Stimulated activated CD4-positive, alpha-beta T cell treated with anti-CD3 and anti-CD28 coated beads, Interleukin-2, amount 100 ng/mL, for 24 hours (primary cell): ENCODE data around the gene VWA5A.
"Not testable (repeated sequence)": the region's sequence is repeated elsewhere in the genome, so short reads cannot be mapped to it uniquely, and the experiment has no call there.

Source experiments
- DNase-seq, 2 donors: peaks; one replicate each; pipeline ENCODE4 v3.0.0-alpha.2; 2020

VWA5A gene

DNA sequence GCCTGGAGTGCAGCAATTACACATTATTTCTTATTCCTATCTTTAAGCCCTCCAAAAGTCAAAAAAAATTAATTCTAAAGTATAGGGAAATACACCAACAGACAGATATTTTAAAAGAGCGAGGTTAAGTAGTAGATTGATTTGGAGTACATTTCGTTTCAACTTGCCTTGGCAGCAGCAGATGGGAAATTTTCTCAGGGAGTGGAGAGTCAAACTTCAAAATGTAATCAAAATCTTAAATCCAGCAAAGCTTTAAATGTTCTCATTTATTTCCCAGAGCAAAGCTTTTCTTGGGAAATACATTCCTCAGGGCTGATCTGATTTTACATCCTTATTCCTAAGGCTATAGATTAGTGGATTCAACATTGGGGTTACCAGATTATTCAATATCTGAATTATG, 21.9 kb upstream of the VWA5A start:
- DNase-seq: no peak

DNA sequence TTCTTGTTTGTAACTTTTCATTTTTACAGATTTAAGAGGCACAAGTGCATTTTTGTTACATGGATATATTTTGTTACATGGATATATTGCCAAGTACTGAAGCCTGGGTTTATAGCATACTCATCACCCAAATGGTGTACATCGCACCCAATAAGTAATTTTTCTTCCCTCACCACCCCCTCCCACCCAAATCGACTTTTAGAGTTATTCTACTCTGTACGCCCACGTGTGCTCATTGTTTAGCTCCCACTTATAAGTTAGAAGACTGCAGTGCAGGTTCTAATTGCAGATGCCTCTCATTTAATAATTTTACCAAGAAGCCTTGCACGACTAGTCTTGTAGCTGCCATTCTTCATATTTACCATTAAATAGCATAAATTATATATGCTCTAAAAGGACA, 20.5 kb upstream of the VWA5A start:
- DNase-seq: no peak

DNA sequence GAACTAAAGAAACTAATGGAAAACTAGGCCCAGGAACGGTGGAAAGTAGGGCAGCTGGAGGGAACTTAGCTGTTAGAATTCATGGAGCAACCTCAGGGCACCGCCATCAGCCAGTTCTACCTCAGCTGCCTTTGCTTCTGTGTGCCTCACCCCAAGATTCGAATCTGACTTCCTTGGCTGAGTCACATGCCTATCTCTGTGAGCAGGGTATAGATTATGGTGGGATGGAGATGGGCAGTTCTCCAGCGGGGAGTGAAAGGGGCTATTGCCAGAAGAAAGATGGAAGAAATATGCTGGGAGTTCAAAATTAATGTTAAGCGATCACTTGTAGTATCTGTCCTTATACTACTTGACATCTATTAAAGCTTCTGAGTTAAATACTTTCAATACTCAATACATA, 18.9 kb upstream of the VWA5A start:
- DNase-seq: no peak

DNA sequence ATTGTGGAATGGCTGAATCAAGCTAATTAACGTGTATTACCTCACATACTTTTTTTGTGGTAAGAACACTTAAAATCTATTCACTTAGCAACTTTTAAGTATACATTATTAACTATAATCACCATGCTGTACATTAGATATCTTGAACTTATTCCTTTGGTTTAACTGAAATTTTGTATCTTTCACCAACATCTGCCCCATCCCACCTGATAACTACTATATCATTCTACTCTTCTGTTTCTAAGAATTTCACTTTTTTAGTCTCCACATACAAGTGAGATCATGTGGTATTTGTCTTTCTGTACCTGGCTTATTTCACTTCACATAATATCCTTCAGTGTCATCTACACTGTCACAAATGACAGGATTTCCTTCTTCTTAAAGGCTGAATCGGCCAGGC, 17.1 kb upstream of the VWA5A start:
- no peak for DNase-seq

DNA sequence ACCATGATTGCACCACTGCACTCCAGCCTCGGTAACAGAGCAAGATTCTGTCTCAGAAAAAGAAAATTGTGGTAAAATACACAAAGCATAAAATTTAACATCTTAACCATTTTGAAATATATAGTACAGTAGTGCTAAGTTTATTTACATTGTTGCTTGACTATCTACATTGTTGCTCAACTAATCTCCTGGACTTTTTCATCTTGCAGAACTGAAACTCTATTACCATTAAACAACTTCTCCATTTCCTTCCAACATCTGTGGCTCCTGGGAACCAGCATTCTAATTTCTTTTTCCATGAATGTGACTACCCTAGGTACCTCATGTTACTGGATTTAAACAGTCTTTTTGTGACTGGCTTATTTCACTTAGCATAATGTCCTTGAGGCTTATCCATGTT, 13.5 kb upstream of the VWA5A start:
- DNase-seq: no peak

DNA sequence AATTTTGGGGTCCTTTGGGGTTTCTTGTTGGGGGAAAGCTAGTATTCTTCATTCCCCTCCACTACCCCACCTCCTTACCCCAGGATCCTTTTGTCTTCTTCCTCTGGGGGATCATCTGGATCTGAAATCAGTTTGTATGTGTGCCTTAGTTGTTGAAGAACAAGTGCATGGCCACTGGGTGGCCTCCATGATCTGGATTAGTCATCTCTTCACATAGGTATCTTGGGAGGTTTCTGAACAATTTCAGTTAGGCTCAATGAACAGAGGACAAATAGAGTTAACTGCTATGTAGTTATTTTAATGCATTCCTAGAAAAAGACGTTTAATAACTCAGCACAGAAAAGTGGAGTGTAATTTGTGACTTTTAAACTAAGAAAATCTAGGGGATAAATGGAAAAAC, 7.1 kb upstream of the VWA5A start:
- DNase-seq: no peak

DNA sequence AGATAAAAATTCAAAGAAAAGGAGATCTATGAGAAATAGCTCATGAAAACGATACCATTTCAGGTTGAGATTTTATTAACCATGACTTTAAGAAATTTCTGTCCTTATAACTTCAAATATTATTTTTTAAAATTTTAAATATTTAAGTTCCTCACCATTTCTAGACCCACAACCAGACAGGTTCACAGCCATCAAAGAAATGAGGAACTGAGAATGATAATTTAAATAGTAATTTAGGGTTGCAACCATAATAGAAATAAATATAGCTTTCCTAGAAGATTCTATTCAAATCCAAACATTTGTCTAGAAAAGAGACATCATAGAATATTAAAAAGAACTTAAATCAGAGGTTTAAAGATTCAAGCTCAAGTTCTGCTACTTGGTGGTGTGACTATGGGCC, 5.9 kb upstream of the VWA5A start:
- DNase-seq: no peak

DNA sequence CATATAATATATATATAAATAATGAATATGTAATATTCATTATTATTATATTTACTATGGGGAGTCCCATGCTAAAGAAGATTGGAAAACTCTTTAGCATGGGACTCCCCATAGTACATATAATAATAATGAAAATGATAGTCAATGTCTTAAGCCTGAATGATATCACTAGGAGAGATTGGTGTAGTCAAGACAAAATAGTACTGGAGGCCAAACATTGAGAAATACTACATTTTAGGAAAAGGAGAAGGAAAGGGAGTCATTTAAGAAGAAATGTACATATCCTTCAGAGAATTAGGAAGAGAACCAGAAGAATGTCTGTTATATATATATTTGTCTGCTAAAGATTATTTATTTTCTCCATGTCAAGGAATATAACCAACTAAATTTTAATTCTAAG, 5.0 kb upstream of the VWA5A start:
- no peak for DNase-seq

DNA sequence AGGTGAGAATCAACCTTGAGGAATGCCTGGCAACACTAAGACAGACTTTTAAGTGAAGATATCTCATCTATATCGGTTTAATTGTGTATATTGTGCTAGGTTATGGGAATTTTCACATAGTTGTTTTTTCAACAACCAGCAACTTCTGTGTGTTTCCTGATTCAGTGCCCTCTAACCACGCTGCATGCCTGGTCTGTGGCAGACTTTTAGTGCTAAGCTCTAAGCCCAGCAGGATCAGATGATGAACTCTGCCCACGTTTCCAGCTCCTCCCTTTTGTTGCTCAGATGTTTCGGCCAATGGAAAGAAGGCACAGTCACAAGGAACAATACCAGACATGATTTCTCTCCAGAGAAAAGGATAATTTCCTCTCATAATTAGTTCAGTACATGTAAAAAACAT, 1.4 kb upstream of the VWA5A start:
- no peak for DNase-seq

DNA sequence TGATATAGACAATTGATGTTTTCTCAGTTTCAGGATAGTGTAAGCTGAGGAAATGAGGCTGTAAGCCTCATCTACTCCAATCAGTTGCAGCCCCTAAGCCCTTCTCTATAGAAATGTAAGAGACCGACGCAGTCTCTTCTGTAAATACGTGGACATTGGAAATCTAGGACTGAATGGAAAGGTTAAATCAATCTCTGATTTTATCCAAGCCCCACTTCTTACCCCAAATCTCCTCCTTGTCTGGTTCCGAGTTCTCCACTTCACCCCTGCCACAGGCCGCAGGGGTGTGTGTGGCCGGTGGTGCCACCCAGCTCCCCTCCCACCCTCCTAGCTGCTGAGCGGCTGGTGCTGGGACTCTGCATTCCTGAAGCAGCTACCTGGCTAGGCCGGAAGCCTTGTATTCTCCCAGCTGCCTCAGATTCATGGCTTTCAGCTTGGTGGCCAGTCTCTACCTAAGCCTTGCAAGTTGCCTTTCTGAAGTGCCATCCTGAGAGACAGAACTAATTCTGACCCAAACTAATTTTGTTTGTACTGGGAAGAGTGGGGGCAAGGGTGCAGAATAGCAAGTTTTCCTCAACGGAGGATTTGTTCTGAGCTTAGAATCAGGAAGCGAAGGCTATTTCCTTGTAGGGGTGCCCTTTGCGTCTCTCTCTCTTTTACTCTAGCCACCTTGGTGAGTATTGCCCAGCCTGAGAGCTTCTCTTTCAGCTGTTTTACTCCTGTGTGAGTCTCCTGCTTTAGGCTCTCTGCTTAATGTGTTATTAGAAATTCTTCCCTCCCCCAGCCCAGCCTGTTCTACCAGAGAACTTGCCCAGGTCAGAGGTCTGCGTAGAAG, 749 bp downstream of the VWA5A start:
- peak in 1 of 2 donors; percentile 5 for DNase-seq

DNA sequence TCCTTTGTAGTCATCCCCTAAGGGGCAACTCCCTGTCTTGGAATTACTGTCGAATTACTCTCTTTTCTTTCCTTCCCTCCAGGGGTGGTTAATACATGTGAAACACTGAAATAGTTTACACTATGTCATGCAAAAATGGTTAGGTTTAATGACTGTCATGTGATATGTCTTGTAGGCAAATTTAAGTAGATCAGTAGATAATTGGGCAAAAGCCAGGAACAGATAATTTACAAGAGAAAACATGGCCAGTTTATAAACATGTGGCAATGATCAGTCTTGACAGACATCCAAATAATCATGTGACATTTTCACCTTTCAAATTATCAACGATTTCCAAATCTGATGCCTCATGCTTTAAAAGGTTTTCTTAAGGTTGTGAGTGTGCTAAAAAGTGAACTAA, 3.9 kb downstream of the VWA5A start:
- DNase-seq: no peak

DNA sequence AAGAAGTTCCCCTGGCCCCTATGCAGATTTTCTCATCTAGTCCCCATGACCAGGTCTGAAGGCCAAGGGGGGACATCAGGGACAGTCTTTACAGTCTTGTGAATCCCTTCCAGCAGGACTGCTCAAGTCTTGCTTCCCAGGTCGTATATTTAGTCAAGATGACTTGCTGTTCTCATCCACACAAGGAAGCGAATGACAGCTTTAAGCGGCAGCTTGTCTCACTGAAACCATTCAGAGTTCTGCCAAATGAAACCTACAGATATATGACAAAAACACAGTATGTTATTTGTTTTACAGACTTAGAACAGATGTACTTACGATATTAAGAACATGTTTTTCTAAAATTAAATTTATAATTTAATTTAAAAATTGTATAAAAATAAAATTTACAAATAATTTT, 5.6 kb downstream of the VWA5A start:
- no peak for DNase-seq

DNA sequence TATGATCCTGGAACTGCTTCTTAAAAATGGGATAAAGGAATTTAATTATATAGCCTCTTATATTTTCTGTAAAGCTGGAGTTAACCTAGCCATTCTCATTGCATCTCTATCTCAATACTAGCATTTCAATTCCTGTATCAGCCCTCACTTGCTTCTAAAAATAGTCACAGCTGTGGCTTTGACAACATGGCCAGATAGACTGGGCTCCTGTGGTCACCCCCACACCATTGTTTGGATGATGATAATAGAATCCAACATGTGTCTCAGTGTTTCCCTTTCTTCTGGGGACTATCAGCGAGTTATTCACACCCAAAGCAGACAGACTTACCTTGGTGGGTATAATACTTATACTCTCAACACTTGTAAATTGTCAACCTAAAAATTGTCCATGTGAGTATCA, 6.9 kb downstream of the VWA5A start:
- no peak for DNase-seq

DNA sequence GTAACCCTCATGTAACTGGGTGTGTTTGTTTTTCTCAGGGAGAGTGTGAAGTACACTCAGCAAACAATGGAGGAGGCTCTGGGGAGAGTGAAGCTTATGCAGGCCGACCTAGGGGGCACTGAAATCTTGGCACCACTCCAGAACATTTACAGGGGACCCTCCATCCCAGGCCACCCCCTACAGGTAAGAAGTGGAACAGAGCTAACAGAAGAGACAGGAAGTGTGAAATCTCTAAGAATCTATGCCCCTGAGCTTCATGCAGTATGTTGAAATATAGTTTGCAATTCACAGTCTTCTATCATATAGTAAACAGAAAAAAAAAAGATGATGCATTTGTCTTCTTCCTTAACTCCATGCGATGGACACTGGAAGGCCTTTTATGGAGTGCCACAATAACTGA, 8.4 kb downstream of the VWA5A start:
- DNase-seq: no peak

DNA sequence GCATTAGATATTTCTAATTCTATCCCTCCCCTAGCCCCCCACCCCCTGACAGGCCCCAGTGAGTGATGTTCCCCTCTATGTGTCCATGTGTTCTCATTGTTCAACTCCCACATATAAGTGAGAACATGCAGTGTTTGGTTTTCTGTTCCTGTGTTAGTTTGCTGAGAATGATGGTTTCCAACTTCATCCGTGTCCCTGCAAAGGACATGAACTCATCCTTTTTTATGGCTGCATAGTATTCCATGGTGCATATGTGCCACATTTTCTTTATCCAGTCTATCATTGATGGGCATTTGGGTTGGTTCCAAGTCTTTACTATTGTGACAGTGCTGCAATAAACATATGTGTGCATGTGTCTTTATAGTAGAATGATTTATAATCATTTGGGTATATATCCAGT, 11.9 kb downstream of the VWA5A start:
- not testable (repeated sequence) for DNase-seq

DNA sequence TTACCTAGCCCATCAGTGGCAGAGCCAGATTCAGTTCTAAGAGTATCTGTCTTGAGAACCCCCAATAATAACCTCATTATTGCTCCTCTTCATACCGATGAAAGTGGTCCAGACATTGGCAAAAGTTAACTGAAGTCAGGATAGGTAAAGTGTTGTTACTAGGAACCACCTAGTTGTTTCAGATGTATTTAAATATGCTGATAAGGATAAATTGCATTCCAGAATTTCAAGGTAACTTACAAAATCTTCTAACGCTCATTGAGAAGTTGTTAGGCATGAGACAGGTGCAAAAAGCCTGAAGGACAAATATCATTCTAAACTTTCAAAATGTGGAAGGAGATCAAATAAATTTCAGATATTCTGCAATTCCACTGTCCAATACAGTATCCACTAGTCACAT, 27.8 kb downstream of the VWA5A start:
- no peak for DNase-seq

DNA sequence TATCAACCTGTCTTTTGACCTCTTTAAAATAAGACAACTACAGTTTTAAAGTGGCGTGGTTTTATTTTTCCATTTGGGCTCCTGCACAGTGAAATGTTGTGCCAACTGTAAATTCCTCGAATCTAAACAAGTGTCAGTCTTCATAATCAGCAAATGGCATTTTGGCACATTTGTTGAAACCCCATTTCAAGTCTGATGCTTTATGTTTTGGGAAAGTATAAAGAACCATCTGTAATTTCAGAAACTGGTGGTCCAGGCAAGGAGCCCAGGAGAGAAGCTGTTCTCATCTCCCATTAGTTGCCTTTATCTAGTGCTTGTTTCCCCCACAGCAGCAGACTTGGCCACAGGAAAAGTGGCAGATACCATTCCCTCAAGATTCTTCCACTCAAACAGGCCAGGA, 32.7 kb downstream of the VWA5A start:
- DNase-seq: no peak

DNA sequence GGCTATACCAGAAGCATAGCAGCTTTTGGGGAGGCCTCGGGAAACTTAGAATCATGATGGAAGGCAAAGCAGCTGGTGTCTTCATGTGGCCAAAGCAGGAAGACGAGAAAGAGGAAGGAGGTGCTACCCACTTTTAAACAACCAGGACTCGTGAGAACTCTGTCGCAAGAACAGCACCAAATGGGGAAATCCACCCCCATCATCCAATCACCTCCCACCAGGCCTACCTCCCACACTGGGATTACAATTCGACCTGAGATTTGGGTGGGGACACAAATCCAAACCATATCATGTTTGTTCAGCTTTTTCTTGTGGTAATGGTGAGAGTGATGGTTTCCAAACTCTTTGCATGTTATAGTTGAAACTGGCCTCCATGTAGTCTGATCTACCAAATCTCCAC, 35.4 kb downstream of the VWA5A start:
- no peak for DNase-seq

DNA sequence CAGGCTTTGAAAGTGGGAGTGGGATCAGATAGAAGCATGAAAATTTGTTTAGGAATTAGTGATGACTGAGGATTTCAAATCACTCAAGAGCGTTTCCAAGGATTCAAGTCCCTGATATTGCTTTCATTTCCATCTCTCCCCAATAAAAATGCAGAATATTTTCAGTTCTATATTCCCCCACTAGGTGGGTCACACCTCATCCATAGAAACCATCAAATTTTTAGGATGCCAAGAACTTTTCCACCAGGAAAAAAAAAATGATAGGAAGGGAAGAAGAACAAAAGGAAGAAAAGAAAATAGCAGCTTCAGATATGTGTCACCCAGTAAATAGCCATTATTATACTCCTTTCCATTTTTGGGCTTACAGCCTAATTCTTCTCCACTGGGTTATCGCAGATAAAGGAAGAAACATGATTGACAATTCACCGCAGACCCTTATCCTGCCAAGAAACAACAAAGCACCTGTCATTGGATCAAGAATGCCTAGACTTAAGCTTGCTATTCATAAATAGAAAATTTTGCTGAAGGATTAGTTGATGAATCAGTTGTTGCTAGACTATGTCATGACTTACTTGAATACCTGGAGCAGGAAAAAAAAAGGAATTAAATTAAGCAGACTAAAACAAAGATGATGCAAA, 37.6 kb downstream of the VWA5A start:
- no peak for DNase-seq

DNA sequence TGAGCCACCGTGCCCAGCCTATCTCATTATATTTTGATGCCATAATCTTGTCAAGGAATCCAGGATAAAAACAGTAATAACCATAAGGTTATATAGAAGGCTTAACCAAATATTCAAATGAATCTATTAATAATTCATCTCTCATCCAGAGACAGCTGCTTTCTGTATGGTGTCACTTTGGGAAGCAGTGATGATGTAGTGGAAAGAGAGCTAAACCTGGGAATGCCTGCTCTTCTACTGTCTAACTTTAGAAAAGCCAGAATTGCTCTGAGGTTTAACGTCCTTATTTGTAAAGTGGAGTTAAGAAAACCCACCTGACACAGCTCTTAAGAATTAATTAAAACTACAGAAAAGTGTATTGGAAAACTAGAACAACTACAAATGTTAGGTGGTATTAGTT, 38.6 kb downstream of the VWA5A start:
- no peak for DNase-seq

DNA sequence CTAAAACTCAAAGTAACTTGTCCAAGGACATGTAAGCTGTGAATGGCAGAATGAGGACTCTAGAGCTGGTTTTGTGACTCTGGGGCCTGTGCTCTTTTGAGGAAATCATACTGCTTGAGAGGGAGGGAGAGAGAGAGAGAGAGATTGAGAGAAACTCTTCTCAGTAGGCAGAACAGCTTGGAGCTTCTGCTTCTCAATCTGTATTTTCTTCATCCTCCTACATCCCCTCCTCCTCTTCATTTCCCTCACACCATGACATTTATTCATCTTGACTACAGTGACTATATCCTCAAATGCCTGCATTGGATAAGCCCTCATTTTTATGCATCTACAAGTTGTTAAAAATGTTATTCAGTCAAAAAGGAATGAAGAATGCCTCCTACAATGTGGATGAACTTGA, 44.2 kb downstream of the VWA5A start:
- DNase-seq: no peak

DNA sequence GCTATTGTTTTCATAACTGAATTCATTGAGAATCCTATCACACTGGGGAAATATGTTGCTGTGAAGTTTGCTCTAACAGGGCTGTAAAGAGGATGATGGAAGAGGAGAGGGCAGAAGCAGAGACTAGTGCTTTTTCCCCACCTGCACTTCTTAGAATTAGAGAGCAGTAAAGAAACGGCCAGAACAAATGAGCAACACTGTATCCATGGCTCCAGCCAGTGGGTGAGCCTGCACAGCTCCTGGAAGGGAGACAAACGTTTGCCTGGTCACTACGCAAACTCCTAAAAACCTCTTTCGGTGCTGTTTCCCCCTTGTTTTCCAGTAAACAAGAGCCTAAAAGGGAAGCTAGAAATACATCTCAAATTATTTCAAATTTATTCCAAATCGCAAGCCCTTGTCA, 45.7 kb downstream of the VWA5A start:
- no peak for DNase-seq

DNA sequence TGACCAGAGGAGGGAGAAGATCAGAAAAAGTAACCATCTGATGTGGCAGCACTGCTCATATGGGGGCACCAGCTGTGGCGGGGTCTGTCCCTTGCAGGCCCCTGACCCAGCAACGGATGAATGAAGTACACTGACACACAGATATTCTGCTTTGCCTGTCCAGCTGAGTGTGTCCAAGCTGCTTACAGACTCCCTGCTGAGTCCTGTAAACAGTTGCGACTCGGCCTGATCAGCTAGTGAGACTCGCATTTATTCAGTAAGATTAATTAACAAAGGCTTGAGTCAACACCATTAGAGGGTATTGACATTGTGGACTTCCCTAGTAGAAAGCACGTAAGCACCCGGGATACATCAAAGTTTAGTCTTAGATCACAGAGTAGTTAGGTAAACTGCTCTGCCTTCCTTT, 52.6 kb downstream of the VWA5A start:
- no peak for DNase-seq

DNA sequence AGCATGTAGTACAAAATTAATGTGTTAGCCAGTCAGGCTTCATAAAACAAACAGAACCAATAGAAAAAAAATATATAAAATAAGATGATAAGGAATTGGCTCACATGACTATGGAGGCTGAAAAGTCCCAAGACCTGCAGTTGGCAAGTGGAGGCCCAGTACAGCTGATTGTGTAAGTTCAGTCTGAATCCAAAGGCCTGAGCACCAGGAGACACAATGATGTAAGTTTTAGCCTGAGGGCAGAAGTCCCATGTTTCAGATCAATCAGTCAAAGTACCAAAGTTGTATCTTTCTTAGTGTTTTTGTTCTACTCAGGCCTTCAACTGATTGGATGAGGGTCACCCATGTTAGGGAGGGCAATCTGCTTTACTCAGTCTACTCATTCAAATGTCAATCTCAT, 53.5 kb downstream of the VWA5A start:
- DNase-seq: no peak

DNA sequence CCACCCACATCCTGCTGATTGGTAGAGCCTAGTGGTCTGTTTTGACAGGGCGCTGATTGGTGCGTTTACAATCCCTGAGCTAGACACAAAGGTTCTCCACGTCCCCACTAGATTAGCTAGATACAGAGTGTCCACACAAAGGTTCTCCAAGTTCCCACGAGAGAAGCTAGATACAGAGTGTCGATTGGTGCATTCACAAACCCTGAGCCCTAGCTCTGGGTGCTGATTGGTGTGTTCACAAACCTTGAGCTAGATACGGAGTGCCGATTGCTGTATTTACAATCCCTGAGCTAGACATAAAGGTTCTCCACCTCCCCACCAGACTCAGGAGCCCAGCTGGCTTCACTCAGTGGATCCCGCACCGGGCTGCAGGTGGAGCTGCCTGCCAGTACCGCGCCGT, 55.1 kb downstream of the VWA5A start:
- DNase-seq: not testable (repeated sequence)
